Upper lobe of left lung (tissue), 6 donors: Measurements from ENCODE around the gene YAE1. TPM values are rescaled to one million over a fixed set of nuclear protein-coding genes. Genes with fewer than 3 reads are reported as not detected.
A peak's percentile ranks its signal among the peaks of the same experiment; 100 is the strongest.

ENCODE experiments used
- ATAC-seq, 2 donors: fragments of 200-7000 bp; cut with Tn5 transposase; one replicate each; pipeline ENCODE4 v1.9.1; 2022; ENCODE audit warnings: mild to moderate bottlenecking in 2 of 2, moderate library complexity in 2 of 2; ENCODE audit not compliant: low FRiP score in 2 of 2
- DNase-seq, 2 donors: peaks; one replicate each; pipeline ENCODE4 v3.0.0-alpha.2; 2019 to 2020
- H3K27ac ChIP-seq, 4 donors: fragments of 200-600 bp; sonication (generic); one replicate each; pipeline ENCODE4 v1.5.1; 2016 to 2019
- H3K27me3 ChIP-seq, 4 donors: fragments of 200-600 bp; sonication (generic); one replicate each; pipeline ENCODE4 v1.5.1; 2017 to 2019
- H3K36me3 ChIP-seq, 4 donors: fragments of 200-600 bp; sonication (generic); one replicate each; pipeline ENCODE4 v1.5.1; 2016 to 2019
- H3K4me1 ChIP-seq, 4 donors: fragments of 200-600 bp; sonication (generic); one replicate each; pipeline ENCODE4 v1.5.1; 2018 to 2019
- H3K4me3 ChIP-seq, 4 donors: fragments of 200-600 bp; sonication (generic); one replicate each; pipeline ENCODE4 v1.5.1; 2017 to 2019; ENCODE audit warnings: mild to moderate bottlenecking in 2 of 4, moderate library complexity in 1 of 4
- H3K9me3 ChIP-seq, 4 donors: fragments of 200-600 bp; sonication (generic); one replicate each; pipeline ENCODE4 v1.5.1; 2018 to 2019
- EP300 ChIP-seq, 4 donors: sonication (generic); formaldehyde crosslinking; IDR thresholded peaks; one replicate each; pipeline ENCODE4 v1.5.1; 2017; ENCODE audit warnings: antibody characterized with exemption in 4 of 4, control low read depth in 2 of 4
- POLR2A ChIP-seq, 4 donors: fragments of 450-650 bp; IDR thresholded peaks; one replicate each; pipeline ENCODE4 v1.5.1; 2016 to 2017; ENCODE audit warnings: antibody characterized with exemption in 4 of 4, mild to moderate bottlenecking in 2 of 4
- POLR2AphosphoS5 ChIP-seq, 2 donors: sonication (generic); formaldehyde crosslinking; IDR thresholded peaks; one replicate each; pipeline ENCODE4 v1.5.1; 2017; ENCODE audit warnings: antibody characterized with exemption in 2 of 2
- WGBS, 2 donors: methylation state at CpG; one replicate each; pipeline ENCODE4 v1.1.5; 2017 to 2018; 5-methylcytosine and 5-hydroxymethylcytosine counted together
- total RNA-seq, 6 donors: library from RNA; depleted of rRNA in 4 of 6; stranded (reverse); fragments of >200 nt in 4 of 6; gene quantifications; one replicate each; pipeline versions ENCODE4 v1.1.0 to v1.2.1, GENCODE V29; 2016 to 2021
- TF ChIP-seq, protein P1 (sequence below), 6 experiments: fragments of 450-650 bp in 4 of 6; fragments of 200-600 bp in 2 of 6; sonication (generic) in 2 of 6; IDR thresholded peaks; one replicate each; pipeline ENCODE4 v1.5.1; 2016 to 2019; ENCODE audit warnings: antibody characterized with exemption in 6 of 6
- donor health status: DM: no; HTN: no; CAD: no; lungs with moderate emphysema.
- donor health status: DM: no; HTN: yes; CAD: no; lungs with severe emphysema.

Gene YAE1
- total RNA-seq, 6 donors from 2014 or later: 1.00 to 21.0 (median 13.2) TPM

DNA sequence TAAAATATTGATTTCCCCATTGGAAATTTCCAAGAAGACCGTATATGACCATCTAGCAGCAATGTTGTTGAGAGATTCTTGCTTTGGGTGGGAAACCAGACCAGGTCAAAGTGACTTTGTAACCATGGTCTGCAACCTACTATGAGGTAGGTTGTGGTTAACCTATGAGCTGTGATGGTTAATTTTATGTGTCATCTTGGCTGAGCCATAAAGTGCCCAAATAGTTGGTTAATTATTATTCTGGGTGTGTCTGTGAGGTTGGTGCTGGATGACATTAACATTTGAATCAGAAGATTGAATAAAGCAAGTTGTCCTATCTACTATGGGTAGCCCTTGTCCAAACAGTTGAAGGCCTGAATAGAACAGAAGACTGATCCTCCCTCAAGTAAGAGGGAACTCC lies 38.9 kb downstream of the YAE1 start:
- 94 to 95% methylated on average over 1 of the region's 1 CpG for WGBS, 2 donors
- H3K4me3 ChIP-seq: no peak overlapping the region

DNA sequence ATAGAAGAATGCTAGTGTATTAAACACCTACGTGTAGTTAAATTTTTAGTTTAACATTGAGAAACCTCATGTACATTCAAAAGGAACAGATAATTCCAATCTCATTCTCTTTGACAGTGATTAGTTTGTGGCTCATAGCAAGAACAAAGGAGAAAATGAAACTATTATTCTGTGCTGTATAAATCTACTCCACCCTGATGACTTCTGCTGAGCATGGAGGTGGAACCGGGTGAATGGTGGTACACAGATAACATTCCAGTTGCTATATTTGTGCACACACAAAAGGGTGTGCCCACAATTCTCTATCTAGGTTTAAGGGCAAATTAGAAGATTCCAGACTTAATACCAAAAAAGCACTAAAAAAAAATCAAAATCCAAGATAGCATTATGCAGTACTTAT lies 40.1 kb downstream of the YAE1 start:
- peaks cover 5 to 18% (median 11%) of the 10 kb centered on the region in 4 donors for H3K4me1 ChIP-seq
- WGBS, 2 donors: 69 to 70% methylated on average over 2 of the region's 2 CpGs
- no peak overlapping the region for H3K4me3 ChIP-seq
- no peak for ATAC-seq
- peak overlapping the region in 2 of 4 donors; percentile 53 to 91 for H3K27ac ChIP-seq
- no peaks in the 10 kb centered on the region for H3K27me3 ChIP-seq
- H3K36me3 ChIP-seq: no peaks in the 10 kb centered on the region
- no peak for DNase-seq
- no peaks in the 10 kb centered on the region for H3K9me3 ChIP-seq
- TF ChIP-seq, protein P1, sequence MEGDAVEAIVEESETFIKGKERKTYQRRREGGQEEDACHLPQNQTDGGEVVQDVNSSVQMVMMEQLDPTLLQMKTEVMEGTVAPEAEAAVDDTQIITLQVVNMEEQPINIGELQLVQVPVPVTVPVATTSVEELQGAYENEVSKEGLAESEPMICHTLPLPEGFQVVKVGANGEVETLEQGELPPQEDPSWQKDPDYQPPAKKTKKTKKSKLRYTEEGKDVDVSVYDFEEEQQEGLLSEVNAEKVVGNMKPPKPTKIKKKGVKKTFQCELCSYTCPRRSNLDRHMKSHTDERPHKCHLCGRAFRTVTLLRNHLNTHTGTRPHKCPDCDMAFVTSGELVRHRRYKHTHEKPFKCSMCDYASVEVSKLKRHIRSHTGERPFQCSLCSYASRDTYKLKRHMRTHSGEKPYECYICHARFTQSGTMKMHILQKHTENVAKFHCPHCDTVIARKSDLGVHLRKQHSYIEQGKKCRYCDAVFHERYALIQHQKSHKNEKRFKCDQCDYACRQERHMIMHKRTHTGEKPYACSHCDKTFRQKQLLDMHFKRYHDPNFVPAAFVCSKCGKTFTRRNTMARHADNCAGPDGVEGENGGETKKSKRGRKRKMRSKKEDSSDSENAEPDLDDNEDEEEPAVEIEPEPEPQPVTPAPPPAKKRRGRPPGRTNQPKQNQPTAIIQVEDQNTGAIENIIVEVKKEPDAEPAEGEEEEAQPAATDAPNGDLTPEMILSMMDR (IDR thresholded peaks at IDR 0.05): no peak
- TF ChIP-seq EP300 (IDR thresholded peaks at IDR 0.05): no peak
- TF ChIP-seq POLR2A (IDR thresholded peaks at IDR 0.05): no peak
- no peak for TF ChIP-seq POLR2AphosphoS5 (IDR thresholded peaks at IDR 0.05)

More for the DNA sequence above, 38.9 kb downstream of the YAE1 start:
- ATAC-seq (no peak), DNase-seq (no peak)
- peaks cover 2 to 12% (median 10%) of the 10 kb centered on the region in 4 donors for H3K4me1 ChIP-seq
- H3K36me3 ChIP-seq: no peaks in the 10 kb centered on the region
- no peaks in the 10 kb centered on the region for H3K9me3 ChIP-seq
- H3K27me3 ChIP-seq: no peaks in the 10 kb centered on the region
- peak overlapping the region in 2 of 4 donors; percentile 53 to 91 for H3K27ac ChIP-seq
- no peak for TF ChIP-seq POLR2AphosphoS5 (IDR thresholded peaks at IDR 0.05)
- TF ChIP-seq POLR2A (IDR thresholded peaks at IDR 0.05): no peak
- TF ChIP-seq, protein P1 (IDR thresholded peaks at IDR 0.05): no peak
- no peak for TF ChIP-seq EP300 (IDR thresholded peaks at IDR 0.05)

DNA sequence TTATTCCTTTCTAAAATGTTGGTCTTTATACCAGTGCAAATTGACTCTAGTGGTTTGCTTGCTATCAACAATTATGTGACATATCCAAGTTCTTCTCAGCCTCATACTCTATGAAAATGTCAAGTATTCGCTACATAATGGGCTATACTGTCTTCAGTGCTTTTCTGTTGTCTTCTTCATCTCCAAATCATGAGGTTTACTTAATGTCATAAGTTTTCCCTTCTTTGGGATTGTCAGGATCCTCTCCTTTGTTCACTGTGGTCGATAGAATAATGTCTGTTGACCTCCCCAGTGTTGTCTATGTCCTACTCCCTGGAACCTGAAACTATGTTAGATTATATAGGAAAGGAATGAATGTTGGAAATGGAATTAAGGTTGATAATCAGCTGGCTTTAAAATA lies 40.7 kb downstream of the YAE1 start:
- no peaks in the 10 kb centered on the region for H3K36me3 ChIP-seq
- peak overlapping the region in 2 of 4 donors; percentile 43 to 91 for H3K27ac ChIP-seq
- no peak for DNase-seq

DNA sequence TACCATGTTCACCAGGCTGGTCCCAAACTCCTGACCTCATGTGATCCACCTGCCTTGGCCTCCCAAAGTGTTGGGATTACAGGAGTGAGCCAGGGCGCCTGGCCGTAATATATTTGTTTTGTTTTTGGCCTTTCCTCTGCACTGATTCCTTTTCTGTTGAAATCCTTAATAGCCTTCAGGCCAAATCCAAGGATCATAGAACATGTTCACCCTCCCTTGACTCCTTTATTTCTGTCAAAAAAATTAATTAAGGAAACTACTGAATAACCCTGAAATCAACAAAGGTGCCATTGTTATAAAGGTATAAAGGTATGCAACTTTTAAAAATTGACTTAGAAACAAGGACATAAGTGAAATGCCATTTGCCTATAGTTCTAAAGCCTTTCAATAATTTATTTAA lies 41.7 kb downstream of the YAE1 start:
- no peaks in the 10 kb centered on the region for H3K9me3 ChIP-seq
- H3K27me3 ChIP-seq: no peaks in the 10 kb centered on the region
- 81 to 92% methylated on average over 2 of the region's 2 CpGs for WGBS, 2 donors
- no peak overlapping the region for H3K4me3 ChIP-seq
- no peaks in the 10 kb centered on the region for H3K36me3 ChIP-seq
- ATAC-seq: no peak
- no peak for DNase-seq
- peak overlapping the region in 3 of 4 donors; percentile 8 to 91 (median 43) for H3K27ac ChIP-seq
- TF ChIP-seq POLR2AphosphoS5 (IDR thresholded peaks at IDR 0.05) (no peak), EP300 (IDR thresholded peaks at IDR 0.05) (no peak), POLR2A (IDR thresholded peaks at IDR 0.05) (no peak)
- TF ChIP-seq, protein P1 (IDR thresholded peaks at IDR 0.05): no peak
- H3K4me1 ChIP-seq: peaks cover 5 to 18% (median 11%) of the 10 kb centered on the region in 4 donors

More for the DNA sequence above, 40.7 kb downstream of the YAE1 start:
- TF ChIP-seq POLR2AphosphoS5 (IDR thresholded peaks at IDR 0.05): no peak
- no peak for TF ChIP-seq POLR2A (IDR thresholded peaks at IDR 0.05)
- TF ChIP-seq, protein P1 (IDR thresholded peaks at IDR 0.05): no peak
- TF ChIP-seq EP300 (IDR thresholded peaks at IDR 0.05): no peak
- H3K9me3 ChIP-seq: no peaks in the 10 kb centered on the region
- 80 to 83% methylated on average over 2 of the region's 2 CpGs for WGBS, 2 donors
- H3K27me3 ChIP-seq: no peaks in the 10 kb centered on the region
- no peak overlapping the region for H3K4me3 ChIP-seq
- ATAC-seq: no peak
- peaks cover 5 to 18% (median 11%) of the 10 kb centered on the region in 4 donors for H3K4me1 ChIP-seq

DNA sequence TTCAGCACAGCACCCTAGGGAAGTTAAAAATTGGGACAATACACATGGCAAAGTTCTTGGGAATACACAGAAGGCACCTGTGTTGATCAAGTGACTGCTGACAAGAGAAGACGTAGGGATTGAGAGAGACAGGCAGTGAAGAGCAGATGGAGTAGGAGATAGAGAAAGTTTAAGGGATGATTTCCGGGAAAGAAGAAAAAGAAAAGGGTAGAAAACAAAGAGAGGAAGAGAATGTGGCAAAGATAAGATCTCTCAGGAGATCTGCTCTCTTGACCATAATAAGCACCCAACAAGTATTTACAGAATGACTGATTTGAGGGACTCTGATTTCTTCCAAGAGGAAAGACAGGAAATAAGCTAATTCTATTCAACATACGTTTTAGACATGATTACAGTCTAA lies 42.1 kb downstream of the YAE1 start:
- H3K36me3 ChIP-seq: no peaks in the 10 kb centered on the region
- no peak for DNase-seq
- peaks cover 5 to 18% (median 11%) of the 10 kb centered on the region in 4 donors for H3K4me1 ChIP-seq
- 41 to 43% methylated on average over 3 of the region's 3 CpGs for WGBS, 2 donors
- H3K27me3 ChIP-seq: no peaks in the 10 kb centered on the region
- TF ChIP-seq EP300 (IDR thresholded peaks at IDR 0.05) (no peak), POLR2A (IDR thresholded peaks at IDR 0.05) (no peak)
- H3K4me3 ChIP-seq: no peak overlapping the region
- H3K27ac ChIP-seq: peak overlapping the region in 3 of 4 donors; percentile 23 to 91 (median 43)
- H3K9me3 ChIP-seq: no peaks in the 10 kb centered on the region
- no peak for ATAC-seq
